SK-N-SH treated with all-trans-retinoic acid at 6 μM for 48 hours (cell line): Measurements from ENCODE around the gene PDE9A.

Experiments used
- ATAC-seq: fragments of 200-7000 bp; cut with Tn5 transposase; 3 replicates; pipeline ENCODE4 v1.9.1; 2020; ENCODE audit warnings: mild to moderate bottlenecking, moderate library complexity
- ARNTL ChIP-seq: fragments of 450-650 bp; formaldehyde crosslinking; IDR thresholded peaks from 2 replicates; pipeline ENCODE4 v1.5.0; 2020; ENCODE audit warnings: low read depth, mild to moderate bottlenecking, moderate library complexity, borderline replicate concordance
- BACH2 ChIP-seq: fragments of 250-450 bp; sonication (Bioruptor Pico); IDR thresholded peaks from 2 replicates; pipeline ENCODE4 v1.9.0; 2021; ENCODE audit warnings: mild to moderate bottlenecking, borderline replicate concordance
- CSDC2 ChIP-seq: fragments of 250-450 bp; sonication (Bioruptor Pico); IDR thresholded peaks from 2 replicates; pipeline ENCODE4 v1.5.0; 2020; ENCODE audit warnings: mild to moderate bottlenecking, moderate library complexity
- ESRRG ChIP-seq: fragments of 250-450 bp; sonication (Bioruptor Pico); IDR thresholded peaks from 2 replicates; pipeline ENCODE4 v1.6.1; 2021; ENCODE audit warnings: mild to moderate bottlenecking
- GLIS3 ChIP-seq: fragments of 250-450 bp; sonication (Bioruptor Pico); IDR thresholded peaks from 2 replicates; pipeline ENCODE4 v1.5.0; 2020; ENCODE audit warnings: mild to moderate bottlenecking, moderate library complexity
- ISL1 ChIP-seq: fragments of 250-450 bp; sonication (Bioruptor Pico); IDR thresholded peaks from 2 replicates; pipeline ENCODE4 v2.1.2; 2022; ENCODE audit warnings: mild to moderate bottlenecking, moderate library complexity
- OSR1 ChIP-seq: fragments of 250-450 bp; sonication (Bioruptor Pico); IDR thresholded peaks from 2 replicates; pipeline ENCODE4 v1.8.0; 2022; ENCODE audit warnings: moderate library complexity, mild to moderate bottlenecking, inconsistent platforms
- PPARA ChIP-seq: fragments of 250-450 bp; sonication (Bioruptor Pico); IDR thresholded peaks from 2 replicates; pipeline ENCODE4 v1.5.0; 2020; ENCODE audit warnings: mild to moderate bottlenecking, borderline replicate concordance
- RARB ChIP-seq: fragments of 250-450 bp; sonication (Bioruptor Pico); IDR thresholded peaks from 2 replicates; pipeline ENCODE4 v1.8.0; 2021; ENCODE audit warnings: mild to moderate bottlenecking, moderate library complexity
- SNAI2 ChIP-seq: fragments of 250-450 bp; sonication (Bioruptor Pico); IDR thresholded peaks from 2 replicates; pipeline ENCODE4 v1.5.0; 2020; ENCODE audit warnings: mild to moderate bottlenecking, moderate library complexity
- TCF4 ChIP-seq: fragments of 250-450 bp; sonication (Bioruptor Pico); IDR thresholded peaks from 2 replicates; pipeline ENCODE4 v1.8.0; 2021; ENCODE audit warnings: mild to moderate bottlenecking, moderate library complexity, borderline replicate concordance
- TOX ChIP-seq: fragments of 250-450 bp; sonication (Bioruptor Pico); IDR thresholded peaks from 2 replicates; pipeline ENCODE4 v1.8.0; 2021; ENCODE audit warnings: mild to moderate bottlenecking, moderate library complexity, borderline replicate concordance
- ZC3H10 ChIP-seq: fragments of 250-450 bp; sonication (Bioruptor Pico); IDR thresholded peaks from 2 replicates; pipeline ENCODE4 v1.5.1; 2021; ENCODE audit warnings: mild to moderate bottlenecking, moderate library complexity
- ZFP30 ChIP-seq: fragments of 450-650 bp; formaldehyde crosslinking; IDR thresholded peaks from 2 replicates; pipeline ENCODE4 v1.5.0; 2022; ENCODE audit warnings: mild to moderate bottlenecking, moderate library complexity
- ZNF565 ChIP-seq: fragments of 450-650 bp; formaldehyde crosslinking; conservative IDR thresholded peaks from 2 replicates; pipeline ENCODE4 v1.5.0; 2020; ENCODE audit warnings: low read depth, mild to moderate bottlenecking, moderate library complexity
- ZNF70 ChIP-seq: fragments of 450-650 bp; formaldehyde crosslinking; IDR thresholded peaks from 2 replicates; pipeline ENCODE4 v1.5.0; 2020; ENCODE audit warnings: mild to moderate bottlenecking, moderate library complexity
- ZNF8 ChIP-seq: fragments of 450-650 bp; formaldehyde crosslinking; IDR thresholded peaks from 2 replicates; pipeline ENCODE4 v1.5.0; 2020; ENCODE audit warnings: mild to moderate bottlenecking, moderate library complexity
- TF ChIP-seq, protein P1 (sequence below): fragments of 250-450 bp; sonication (Bioruptor Pico); IDR thresholded peaks from 2 replicates; pipeline ENCODE4 v1.5.1; 2020; ENCODE audit warnings: low read depth, mild to moderate bottlenecking, moderate library complexity
- TF ChIP-seq, protein P2 (sequence below): fragments of 250-450 bp; sonication (Bioruptor Pico); IDR thresholded peaks from 2 replicates; pipeline ENCODE4 v1.5.1; 2021; ENCODE audit warnings: mild to moderate bottlenecking, moderate library complexity
- TF ChIP-seq, protein P3 (sequence below): fragments of 250-450 bp; sonication (Bioruptor Pico); IDR thresholded peaks from 2 replicates; pipeline ENCODE4 v1.5.0; 2020; ENCODE audit warnings: mild to moderate bottlenecking, moderate library complexity
- TF ChIP-seq, protein P4 (sequence below): fragments of 250-450 bp; sonication (Bioruptor Pico); IDR thresholded peaks from 2 replicates; pipeline ENCODE4 v1.8.0; 2021; ENCODE audit warnings: low read depth, mild to moderate bottlenecking, moderate library complexity, borderline replicate concordance
- TF ChIP-seq, protein P5 (sequence below): fragments of 250-450 bp; sonication (Bioruptor Pico); IDR thresholded peaks from 2 replicates; pipeline ENCODE4 v1.8.0; 2020; ENCODE audit warnings: mild to moderate bottlenecking, moderate library complexity, borderline replicate concordance

PDE9A gene

DNA sequence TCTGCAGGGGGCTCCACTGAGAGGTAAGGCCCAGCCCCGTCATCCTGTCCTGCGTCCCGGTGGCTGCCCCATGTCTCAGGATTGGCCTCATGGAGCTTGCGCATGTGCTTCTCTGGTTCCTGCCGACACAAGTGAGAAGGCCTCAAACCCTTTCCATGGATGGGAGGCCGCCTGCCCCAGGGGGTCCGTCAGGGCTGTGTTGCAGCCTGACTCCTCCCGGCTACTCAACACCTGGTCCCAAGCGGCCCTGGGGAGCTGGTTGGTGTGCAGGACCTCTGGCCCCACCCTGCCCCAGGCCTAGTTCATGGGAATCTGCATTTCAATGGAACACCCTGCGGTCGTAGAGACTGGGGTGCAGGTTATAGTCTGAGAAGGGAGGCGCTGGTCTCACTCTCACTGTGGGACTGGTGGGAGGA is 21.1 kb upstream of the PDE9A start (continued):
- TF ChIP-seq, protein P1, sequence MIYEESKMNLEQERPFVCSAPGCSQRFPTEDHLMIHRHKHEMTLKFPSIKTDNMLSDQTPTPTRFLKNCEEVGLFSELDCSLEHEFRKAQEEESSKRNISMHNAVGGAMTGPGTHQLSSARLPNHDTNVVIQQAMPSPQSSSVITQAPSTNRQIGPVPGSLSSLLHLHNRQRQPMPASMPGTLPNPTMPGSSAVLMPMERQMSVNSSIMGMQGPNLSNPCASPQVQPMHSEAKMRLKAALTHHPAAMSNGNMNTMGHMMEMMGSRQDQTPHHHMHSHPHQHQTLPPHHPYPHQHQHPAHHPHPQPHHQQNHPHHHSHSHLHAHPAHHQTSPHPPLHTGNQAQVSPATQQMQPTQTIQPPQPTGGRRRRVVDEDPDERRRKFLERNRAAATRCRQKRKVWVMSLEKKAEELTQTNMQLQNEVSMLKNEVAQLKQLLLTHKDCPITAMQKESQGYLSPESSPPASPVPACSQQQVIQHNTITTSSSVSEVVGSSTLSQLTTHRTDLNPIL (CRISPR knock-in tag) = no peak
- no peak for TF ChIP-seq ARNTL
- TF ChIP-seq ZNF70 (CRISPR knock-in tag) = no peak
- TF ChIP-seq BACH2 (CRISPR knock-in tag) = no peak
- no peak for TF ChIP-seq ZNF8
- no peak for TF ChIP-seq ESRRG
- TF ChIP-seq ZFP30 (CRISPR knock-in tag) = no peak
- TF ChIP-seq ZC3H10 (CRISPR knock-in tag) = no peak
- TF ChIP-seq, all 23 proteins: peak for 0

DNA sequence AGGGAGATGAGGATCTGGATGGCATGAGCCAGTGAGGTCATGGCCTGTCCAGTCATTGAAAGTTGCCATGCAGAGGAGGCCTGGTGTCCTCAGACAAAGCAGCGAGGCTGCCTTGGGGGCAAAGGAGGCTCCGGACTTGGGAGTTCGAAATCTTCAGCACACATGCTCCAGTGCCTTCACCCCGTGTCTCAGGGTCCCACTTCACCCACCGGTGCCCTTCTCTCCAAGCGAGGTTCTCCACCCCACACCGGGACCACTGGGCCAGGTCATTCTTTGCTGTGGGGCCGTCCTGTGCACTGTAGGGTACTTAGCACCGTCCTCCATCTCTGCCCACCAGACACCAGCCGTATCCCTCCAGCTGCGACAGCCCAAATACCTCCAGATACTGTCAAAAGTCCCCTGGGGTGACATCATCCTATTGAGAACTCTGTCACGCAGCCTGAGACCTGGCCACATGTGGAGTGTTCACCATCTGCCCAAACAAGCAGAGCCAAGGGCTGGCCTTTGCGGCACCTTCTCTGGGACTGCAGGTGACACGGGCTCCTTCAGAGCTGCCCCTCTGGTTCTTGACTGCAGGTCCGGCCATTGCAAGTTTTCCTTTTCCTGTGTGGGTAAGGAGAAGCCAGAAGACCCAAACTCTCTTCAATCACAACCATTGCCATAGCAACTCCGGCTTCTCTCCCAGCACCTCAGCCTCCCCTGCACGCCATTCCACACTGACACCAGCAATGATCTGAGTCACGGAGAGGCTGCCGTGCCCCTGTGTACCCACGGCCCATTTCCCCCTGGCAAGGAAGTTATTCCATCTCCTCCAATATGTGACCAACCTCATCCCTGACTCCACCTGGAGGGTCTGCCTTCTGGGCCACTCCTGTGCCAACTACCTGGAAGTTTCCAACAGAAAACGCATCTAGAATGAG is 20.4 kb upstream of the PDE9A start:
- no peak for ATAC-seq
- no peak for TF ChIP-seq ZC3H10 (CRISPR knock-in tag)
- TF ChIP-seq PPARA (CRISPR knock-in tag) = no peak
- no peak for TF ChIP-seq RARB (CRISPR knock-in tag)
- no peak for TF ChIP-seq ZNF8
- TF ChIP-seq ZNF565 = no peak
- no peak for TF ChIP-seq TOX
- TF ChIP-seq TCF4 (CRISPR knock-in tag) = no peak
- no peak for TF ChIP-seq ESRRG
- TF ChIP-seq GLIS3 = no peak
- no peak for TF ChIP-seq CSDC2 (CRISPR knock-in tag)

DNA sequence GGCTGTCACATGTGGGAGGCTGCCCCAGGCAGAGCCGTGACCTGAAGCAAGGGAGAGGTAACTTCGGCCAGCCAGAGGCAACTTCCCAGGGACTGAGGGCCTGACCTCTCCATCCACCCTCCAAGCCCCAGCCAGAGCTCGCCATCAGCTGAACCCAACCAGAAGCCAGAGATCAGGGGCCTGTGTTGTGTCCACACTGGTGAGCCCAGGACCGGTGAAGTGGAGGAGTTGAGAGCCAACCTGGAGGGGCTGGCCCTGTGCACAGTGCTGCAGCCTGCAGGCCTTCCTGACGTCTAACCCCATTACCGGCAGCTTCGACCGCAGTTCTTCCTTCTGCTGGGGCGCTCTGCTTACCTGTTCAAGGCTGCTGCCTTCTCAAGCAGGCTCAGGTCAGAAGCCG is 19.6 kb upstream of the PDE9A start:
- ATAC-seq = no peak
- TF ChIP-seq, protein P2, sequence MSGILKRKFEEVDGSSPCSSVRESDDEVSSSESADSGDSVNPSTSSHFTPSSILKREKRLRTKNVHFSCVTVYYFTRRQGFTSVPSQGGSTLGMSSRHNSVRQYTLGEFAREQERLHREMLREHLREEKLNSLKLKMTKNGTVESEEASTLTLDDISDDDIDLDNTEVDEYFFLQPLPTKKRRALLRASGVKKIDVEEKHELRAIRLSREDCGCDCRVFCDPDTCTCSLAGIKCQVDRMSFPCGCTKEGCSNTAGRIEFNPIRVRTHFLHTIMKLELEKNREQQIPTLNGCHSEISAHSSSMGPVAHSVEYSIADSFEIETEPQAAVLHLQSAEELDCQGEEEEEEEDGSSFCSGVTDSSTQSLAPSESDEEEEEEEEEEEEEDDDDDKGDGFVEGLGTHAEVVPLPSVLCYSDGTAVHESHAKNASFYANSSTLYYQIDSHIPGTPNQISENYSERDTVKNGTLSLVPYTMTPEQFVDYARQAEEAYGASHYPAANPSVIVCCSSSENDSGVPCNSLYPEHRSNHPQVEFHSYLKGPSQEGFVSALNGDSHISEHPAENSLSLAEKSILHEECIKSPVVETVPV (CRISPR knock-in tag) = no peak
- TF ChIP-seq ISL1 = no peak
- TF ChIP-seq, protein P3, sequence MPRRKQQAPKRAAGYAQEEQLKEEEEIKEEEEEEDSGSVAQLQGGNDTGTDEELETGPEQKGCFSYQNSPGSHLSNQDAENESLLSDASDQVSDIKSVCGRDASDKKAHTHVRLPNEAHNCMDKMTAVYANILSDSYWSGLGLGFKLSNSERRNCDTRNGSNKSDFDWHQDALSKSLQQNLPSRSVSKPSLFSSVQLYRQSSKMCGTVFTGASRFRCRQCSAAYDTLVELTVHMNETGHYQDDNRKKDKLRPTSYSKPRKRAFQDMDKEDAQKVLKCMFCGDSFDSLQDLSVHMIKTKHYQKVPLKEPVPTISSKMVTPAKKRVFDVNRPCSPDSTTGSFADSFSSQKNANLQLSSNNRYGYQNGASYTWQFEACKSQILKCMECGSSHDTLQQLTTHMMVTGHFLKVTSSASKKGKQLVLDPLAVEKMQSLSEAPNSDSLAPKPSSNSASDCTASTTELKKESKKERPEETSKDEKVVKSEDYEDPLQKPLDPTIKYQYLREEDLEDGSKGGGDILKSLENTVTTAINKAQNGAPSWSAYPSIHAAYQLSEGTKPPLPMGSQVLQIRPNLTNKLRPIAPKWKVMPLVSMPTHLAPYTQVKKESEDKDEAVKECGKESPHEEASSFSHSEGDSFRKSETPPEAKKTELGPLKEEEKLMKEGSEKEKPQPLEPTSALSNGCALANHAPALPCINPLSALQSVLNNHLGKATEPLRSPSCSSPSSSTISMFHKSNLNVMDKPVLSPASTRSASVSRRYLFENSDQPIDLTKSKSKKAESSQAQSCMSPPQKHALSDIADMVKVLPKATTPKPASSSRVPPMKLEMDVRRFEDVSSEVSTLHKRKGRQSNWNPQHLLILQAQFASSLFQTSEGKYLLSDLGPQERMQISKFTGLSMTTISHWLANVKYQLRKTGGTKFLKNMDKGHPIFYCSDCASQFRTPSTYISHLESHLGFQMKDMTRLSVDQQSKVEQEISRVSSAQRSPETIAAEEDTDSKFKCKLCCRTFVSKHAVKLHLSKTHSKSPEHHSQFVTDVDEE (CRISPR knock-in tag) = no peak
- no peak for TF ChIP-seq BACH2 (CRISPR knock-in tag)
- TF ChIP-seq, protein P4, sequence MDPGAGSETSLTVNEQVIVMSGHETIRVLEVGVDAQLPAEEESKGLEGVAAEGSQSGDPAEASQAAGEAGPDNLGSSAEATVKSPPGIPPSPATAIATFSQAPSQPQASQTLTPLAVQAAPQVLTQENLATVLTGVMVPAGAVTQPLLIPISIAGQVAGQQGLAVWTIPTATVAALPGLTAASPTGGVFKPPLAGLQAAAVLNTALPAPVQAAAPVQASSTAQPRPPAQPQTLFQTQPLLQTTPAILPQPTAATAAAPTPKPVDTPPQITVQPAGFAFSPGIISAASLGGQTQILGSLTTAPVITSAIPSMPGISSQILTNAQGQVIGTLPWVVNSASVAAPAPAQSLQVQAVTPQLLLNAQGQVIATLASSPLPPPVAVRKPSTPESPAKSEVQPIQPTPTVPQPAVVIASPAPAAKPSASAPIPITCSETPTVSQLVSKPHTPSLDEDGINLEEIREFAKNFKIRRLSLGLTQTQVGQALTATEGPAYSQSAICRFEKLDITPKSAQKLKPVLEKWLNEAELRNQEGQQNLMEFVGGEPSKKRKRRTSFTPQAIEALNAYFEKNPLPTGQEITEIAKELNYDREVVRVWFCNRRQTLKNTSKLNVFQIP (CRISPR knock-in tag) = no peak
- TF ChIP-seq TCF4 (CRISPR knock-in tag) = no peak
- TF ChIP-seq SNAI2 (CRISPR knock-in tag) = no peak
- no peak for TF ChIP-seq ZFP30 (CRISPR knock-in tag)
- TF ChIP-seq ZNF70 (CRISPR knock-in tag) = no peak
- TF ChIP-seq ARNTL = no peak
- TF ChIP-seq TOX = no peak
- TF ChIP-seq GLIS3 = no peak

DNA sequence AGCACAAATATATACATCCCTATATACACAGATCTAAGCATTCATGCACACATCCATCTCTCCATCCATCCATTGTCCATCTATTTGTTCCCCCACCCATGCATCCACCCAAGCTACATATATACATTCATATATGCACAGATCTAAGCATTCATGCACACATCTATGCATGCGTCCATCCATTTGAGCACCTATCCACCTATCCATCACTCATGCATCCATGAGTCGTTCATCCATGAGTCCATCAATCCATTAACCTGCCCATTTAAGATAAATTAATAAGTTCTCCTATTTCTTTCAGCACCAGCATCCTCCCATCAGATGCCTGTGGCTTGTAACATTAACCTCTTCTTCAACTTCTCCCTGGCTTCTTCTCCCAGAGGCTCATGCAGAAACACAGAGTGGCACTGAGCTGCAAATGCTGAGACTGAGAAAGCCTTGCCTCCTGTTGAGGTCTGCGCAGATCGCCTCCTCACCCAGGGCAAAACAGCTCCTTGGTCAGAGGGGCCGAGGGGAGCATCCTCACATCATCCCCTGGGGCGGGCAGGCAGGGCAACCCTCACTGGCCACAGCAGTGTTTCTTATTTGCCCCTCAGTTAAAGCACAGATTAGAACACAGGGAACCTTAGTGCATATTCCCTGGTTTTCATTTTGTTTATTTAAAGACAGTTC is 17.4 kb upstream of the PDE9A start:
- no peak for ATAC-seq
- TF ChIP-seq TCF4 (CRISPR knock-in tag) (no peak), ESRRG (no peak), OSR1 (CRISPR knock-in tag) (no peak), TOX (no peak), ISL1 (no peak), ZFP30 (CRISPR knock-in tag) (no peak), RARB (CRISPR knock-in tag) (no peak), GLIS3 (no peak), ZNF70 (CRISPR knock-in tag) (no peak), ZNF8 (no peak), ZNF565 (no peak), ZC3H10 (CRISPR knock-in tag) (no peak)
- TF ChIP-seq, protein P1 (CRISPR knock-in tag) = no peak
- TF ChIP-seq, protein P5, sequence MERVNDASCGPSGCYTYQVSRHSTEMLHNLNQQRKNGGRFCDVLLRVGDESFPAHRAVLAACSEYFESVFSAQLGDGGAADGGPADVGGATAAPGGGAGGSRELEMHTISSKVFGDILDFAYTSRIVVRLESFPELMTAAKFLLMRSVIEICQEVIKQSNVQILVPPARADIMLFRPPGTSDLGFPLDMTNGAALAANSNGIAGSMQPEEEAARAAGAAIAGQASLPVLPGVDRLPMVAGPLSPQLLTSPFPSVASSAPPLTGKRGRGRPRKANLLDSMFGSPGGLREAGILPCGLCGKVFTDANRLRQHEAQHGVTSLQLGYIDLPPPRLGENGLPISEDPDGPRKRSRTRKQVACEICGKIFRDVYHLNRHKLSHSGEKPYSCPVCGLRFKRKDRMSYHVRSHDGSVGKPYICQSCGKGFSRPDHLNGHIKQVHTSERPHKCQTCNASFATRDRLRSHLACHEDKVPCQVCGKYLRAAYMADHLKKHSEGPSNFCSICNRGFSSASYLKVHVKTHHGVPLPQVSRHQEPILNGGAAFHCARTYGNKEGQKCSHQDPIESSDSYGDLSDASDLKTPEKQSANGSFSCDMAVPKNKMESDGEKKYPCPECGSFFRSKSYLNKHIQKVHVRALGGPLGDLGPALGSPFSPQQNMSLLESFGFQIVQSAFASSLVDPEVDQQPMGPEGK (CRISPR knock-in tag) = no peak
